GM23338 (cell line): Measurements from ENCODE around the gene EIF4E. TPM values are rescaled to one million over a fixed set of nuclear protein-coding genes. Genes with fewer than 3 reads are reported as not detected.

ENCODE experiments used
- ATAC-seq: fragments of 200-7000 bp; cut with Tn5 transposase; 3 replicates; pipeline ENCODE4 v1.9.1; 2020
- DNase-seq: peaks from one replicate; pipeline ENCODE4 v3.0.0-alpha.2; 2015; ENCODE audit warnings: low spot score
- H2AFZ ChIP-seq: fragments of 200-600 bp; sonication (generic); 2 replicates; pipeline ENCODE4 v1.8.0; 2016; ENCODE audit warnings: antibody characterized with exemption, mild to moderate bottlenecking, moderate library complexity
- H3F3A ChIP-seq: fragments of 200-600 bp; sonication (generic); replicated peaks from 2 replicates; pipeline ENCODE4 v1.8.0; 2017; ENCODE audit warnings: antibody characterized with exemption, mixed run types, low read depth
- H3K27ac ChIP-seq: fragments of 200-600 bp; sonication (generic); 2 replicates; pipeline ENCODE4 v1.6.1; 2016; ENCODE audit warnings: low read depth
- H3K27me3 ChIP-seq: fragments of 200-600 bp; sonication (generic); 2 replicates; pipeline ENCODE4 v1.8.0; 2016; ENCODE audit warnings: mild to moderate bottlenecking, mixed run types, moderate library complexity; ENCODE audit not compliant: insufficient read depth
- H3K36me3 ChIP-seq: fragments of 200-600 bp; sonication (generic); 2 replicates; pipeline ENCODE4 v1.8.0; 2016; ENCODE audit warnings: mild to moderate bottlenecking; ENCODE audit not compliant: insufficient read depth
- H3K4me1 ChIP-seq: fragments of 200-600 bp; sonication (generic); 2 replicates; pipeline ENCODE4 v1.8.0; 2016; ENCODE audit warnings: mild to moderate bottlenecking, moderate library complexity; ENCODE audit not compliant: insufficient read depth
- H3K4me2 ChIP-seq: fragments of 200-600 bp; sonication (generic); 2 replicates; pipeline ENCODE4 v1.7.1; 2017; ENCODE audit warnings: mixed run types
- H3K4me3 ChIP-seq: fragments of 200-600 bp; sonication (generic); 2 replicates; pipeline ENCODE4 v1.6.1; 2016; ENCODE audit warnings: mixed run types
- H3K79me2 ChIP-seq: fragments of 200-600 bp; sonication (generic); replicated peaks from 2 replicates; pipeline ENCODE4 v1.8.0; 2017; ENCODE audit warnings: mild to moderate bottlenecking; ENCODE audit not compliant: insufficient read depth
- H3K9me2 ChIP-seq: fragments of 200-600 bp; sonication (generic); 2 replicates; pipeline ENCODE4 v1.8.0; 2017; ENCODE audit not compliant: insufficient read depth
- H4K20me1 ChIP-seq: fragments of 200-600 bp; sonication (generic); replicated peaks from 2 replicates; pipeline ENCODE4 v1.8.0; 2017; ENCODE audit warnings: mild to moderate bottlenecking; ENCODE audit not compliant: insufficient read depth
- H3K27ac Mint-ChIP-seq: 2 replicates; pipeline ENCODE4 v1.8.0; 2020; ENCODE audit warnings: inconsistent platforms, mild to moderate bottlenecking, moderate library complexity, mixed read lengths
- H3K27me3 Mint-ChIP-seq: 3 replicates; pipeline ENCODE4 v1.8.0; 2022; ENCODE audit warnings: low read depth, mild to moderate bottlenecking, moderate library complexity, mixed read lengths, inconsistent platforms; ENCODE audit not compliant: insufficient read depth, poor library complexity
- H3K36me3 Mint-ChIP-seq: 3 replicates; pipeline ENCODE4 v1.8.0; 2021; ENCODE audit warnings: low read depth, mild to moderate bottlenecking, inconsistent platforms, moderate library complexity, mixed read lengths
- H3K4me1 Mint-ChIP-seq: 3 replicates; pipeline ENCODE4 v1.8.0; 2020; ENCODE audit warnings: mild to moderate bottlenecking, inconsistent platforms, mixed read lengths
- H3K4me3 Mint-ChIP-seq: 3 replicates; pipeline ENCODE4 v1.8.0; 2021; ENCODE audit warnings: moderate library complexity, mild to moderate bottlenecking, inconsistent platforms, mixed read lengths
- H3K9me3 Mint-ChIP-seq: 3 replicates; pipeline ENCODE4 v1.8.0; 2020; ENCODE audit warnings: moderate library complexity, mild to moderate bottlenecking, inconsistent platforms, mixed read lengths
- CREB1 ChIP-seq: fragments of 250-450 bp; sonication (Bioruptor Pico); IDR thresholded peaks from 2 replicates; pipeline ENCODE4 v1.5.0; 2020; ENCODE audit warnings: low read depth, mild to moderate bottlenecking, moderate library complexity
- ETS1 ChIP-seq: IDR thresholded peaks from 2 replicates; pipeline ENCODE4 v1.6.1; 2016; ENCODE audit warnings: antibody characterized with exemption
- EZH2 ChIP-seq: fragments of 200-600 bp; sonication (generic); IDR thresholded peaks from one replicate; pipeline ENCODE4 v1.8.0; 2017; ENCODE audit warnings: antibody characterized with exemption, mild to moderate bottlenecking, low read depth; ENCODE audit not compliant: unreplicated experiment
- EZH2phosphoT487 ChIP-seq: fragments of 200-600 bp; sonication (generic); IDR thresholded peaks from one replicate; pipeline ENCODE4 v1.8.1; 2018; ENCODE audit warnings: antibody characterized with exemption; ENCODE audit not compliant: unreplicated experiment
- JUNB ChIP-seq: IDR thresholded peaks from one replicate; pipeline ENCODE4 v1.6.1; 2016; ENCODE audit warnings: antibody characterized with exemption; ENCODE audit not compliant: unreplicated experiment
- NANOG ChIP-seq: IDR thresholded peaks from 2 replicates; pipeline ENCODE4 v1.6.1; 2016; ENCODE audit warnings: antibody characterized with exemption, borderline replicate concordance
- POLR2AphosphoS5 ChIP-seq: IDR thresholded peaks from 2 replicates; pipeline ENCODE4 v1.6.1; 2016; ENCODE audit warnings: antibody characterized with exemption, low read depth
- STAT1 ChIP-seq: IDR thresholded peaks from one replicate; pipeline ENCODE4 v1.6.1; 2016; ENCODE audit warnings: antibody characterized with exemption; ENCODE audit not compliant: unreplicated experiment
- ZNF114 ChIP-seq: fragments of 250-450 bp; sonication (Bioruptor Pico); IDR thresholded peaks from 2 replicates; pipeline ENCODE4 v1.5.0; 2020; ENCODE audit warnings: mild to moderate bottlenecking, moderate library complexity
- ZNF331 ChIP-seq: fragments of 250-450 bp; sonication (Bioruptor Pico); IDR thresholded peaks from 2 replicates; pipeline ENCODE4 v1.5.0; 2020; ENCODE audit warnings: low read depth, mild to moderate bottlenecking, moderate library complexity
- polyA plus RNA-seq: library from polyadenylated mRNA; unstranded; fragments of >200 nt; fragmentation: Nextera tagmentation; extraction: Ambion mirVana; gene quantifications from 2 replicates; pipeline ENCODE4 v1.2.1, GENCODE V29; 2016
- total RNA-seq: library from RNA; depleted of rRNA; stranded (reverse); fragments of >200 nt; shearing (Covaris generic); gene quantifications from 2 replicates; pipeline ENCODE4 v1.2.3, GENCODE V29; 2014
- TF ChIP-seq, protein P1 (sequence below): fragments of 250-450 bp; sonication (Bioruptor Pico); IDR thresholded peaks from 2 replicates; pipeline ENCODE4 v1.5.0; 2020; ENCODE audit warnings: mild to moderate bottlenecking, moderate library complexity
- TF ChIP-seq, protein P2 (sequence below): IDR thresholded peaks from one replicate; pipeline ENCODE4 v1.6.1; 2018; ENCODE audit warnings: antibody characterized with exemption; ENCODE audit not compliant: unreplicated experiment
- TF ChIP-seq, protein P3 (sequence below), 2 experiments: fragments of 200-600 bp in 1 of 2; sonication (generic) in 1 of 2; conservative IDR thresholded peaks; 2 replicates each; pipeline versions ENCODE4 v1.5.1 to v1.6.1; 2016 to 2017; ENCODE audit warnings: antibody characterized with exemption in 2 of 2, low read depth in 2 of 2, mild to moderate bottlenecking in 2 of 2, moderate library complexity in 1 of 2

The EIF4E gene
- total and polyA plus RNA-seq, 2 experiments from 2014 or later: 113 to 351 TPM

DNA sequence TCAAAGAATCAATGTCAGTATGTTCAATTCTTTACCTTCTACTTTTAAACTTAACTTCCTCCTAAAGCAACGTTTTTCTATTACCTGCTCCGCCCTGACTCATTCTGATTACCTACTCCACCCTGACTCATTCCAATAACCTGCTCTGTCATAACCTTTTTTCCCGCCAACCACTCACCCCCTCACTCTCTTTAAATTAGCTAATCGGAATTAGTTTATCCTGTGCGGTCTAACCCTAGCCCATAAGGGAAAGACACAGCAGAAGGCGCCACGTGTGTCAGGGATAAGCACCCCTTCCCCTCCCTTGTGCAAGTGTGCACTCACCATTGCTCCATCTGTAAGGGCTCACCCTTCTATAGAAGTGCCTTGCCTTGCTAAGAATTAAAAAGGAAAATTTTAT lies 64.4 kb downstream of the EIF4E start:
- Histone ChIP-seq H3K4me3 (no peak overlapping the region), H3K79me2 (no peaks in the 10 kb centered on the region), H2AFZ (no peak overlapping the region), H3K36me3 (no peaks in the 10 kb centered on the region), H3K4me1 (no peaks in the 10 kb centered on the region), H3F3A (no peaks in the 10 kb centered on the region), H3K9me2 (no peaks in the 10 kb centered on the region), H3K27ac (no peak overlapping the region), H3K27me3 (no peaks in the 10 kb centered on the region), H4K20me1 (no peaks in the 10 kb centered on the region), H3K4me2 (no peak overlapping the region)
- ATAC-seq (no peak), DNase-seq (no peak)
- H3K27ac Mint-ChIP-seq: no peak overlapping the region
- H3K4me3 Mint-ChIP-seq: no peak overlapping the region
- no peaks in the 10 kb centered on the region for H3K4me1 Mint-ChIP-seq
- no peaks in the 10 kb centered on the region for H3K27me3 Mint-ChIP-seq
- H3K36me3 Mint-ChIP-seq: no peaks in the 10 kb centered on the region
- H3K9me3 Mint-ChIP-seq: no peaks in the 10 kb centered on the region; the same call in 2 of the 3 replicates
- no peak for TF ChIP-seq EZH2phosphoT487
- TF ChIP-seq NANOG: no peak
- no peak for TF ChIP-seq ETS1
- no peak for TF ChIP-seq ZNF331 (CRISPR knock-in tag)
- TF ChIP-seq CREB1 (CRISPR knock-in tag): no peak
- TF ChIP-seq POLR2AphosphoS5: no peak
- no peak for TF ChIP-seq EZH2
- TF ChIP-seq STAT1: no peak
- no peak for TF ChIP-seq ZNF114 (CRISPR knock-in tag)
- TF ChIP-seq, protein P1, sequence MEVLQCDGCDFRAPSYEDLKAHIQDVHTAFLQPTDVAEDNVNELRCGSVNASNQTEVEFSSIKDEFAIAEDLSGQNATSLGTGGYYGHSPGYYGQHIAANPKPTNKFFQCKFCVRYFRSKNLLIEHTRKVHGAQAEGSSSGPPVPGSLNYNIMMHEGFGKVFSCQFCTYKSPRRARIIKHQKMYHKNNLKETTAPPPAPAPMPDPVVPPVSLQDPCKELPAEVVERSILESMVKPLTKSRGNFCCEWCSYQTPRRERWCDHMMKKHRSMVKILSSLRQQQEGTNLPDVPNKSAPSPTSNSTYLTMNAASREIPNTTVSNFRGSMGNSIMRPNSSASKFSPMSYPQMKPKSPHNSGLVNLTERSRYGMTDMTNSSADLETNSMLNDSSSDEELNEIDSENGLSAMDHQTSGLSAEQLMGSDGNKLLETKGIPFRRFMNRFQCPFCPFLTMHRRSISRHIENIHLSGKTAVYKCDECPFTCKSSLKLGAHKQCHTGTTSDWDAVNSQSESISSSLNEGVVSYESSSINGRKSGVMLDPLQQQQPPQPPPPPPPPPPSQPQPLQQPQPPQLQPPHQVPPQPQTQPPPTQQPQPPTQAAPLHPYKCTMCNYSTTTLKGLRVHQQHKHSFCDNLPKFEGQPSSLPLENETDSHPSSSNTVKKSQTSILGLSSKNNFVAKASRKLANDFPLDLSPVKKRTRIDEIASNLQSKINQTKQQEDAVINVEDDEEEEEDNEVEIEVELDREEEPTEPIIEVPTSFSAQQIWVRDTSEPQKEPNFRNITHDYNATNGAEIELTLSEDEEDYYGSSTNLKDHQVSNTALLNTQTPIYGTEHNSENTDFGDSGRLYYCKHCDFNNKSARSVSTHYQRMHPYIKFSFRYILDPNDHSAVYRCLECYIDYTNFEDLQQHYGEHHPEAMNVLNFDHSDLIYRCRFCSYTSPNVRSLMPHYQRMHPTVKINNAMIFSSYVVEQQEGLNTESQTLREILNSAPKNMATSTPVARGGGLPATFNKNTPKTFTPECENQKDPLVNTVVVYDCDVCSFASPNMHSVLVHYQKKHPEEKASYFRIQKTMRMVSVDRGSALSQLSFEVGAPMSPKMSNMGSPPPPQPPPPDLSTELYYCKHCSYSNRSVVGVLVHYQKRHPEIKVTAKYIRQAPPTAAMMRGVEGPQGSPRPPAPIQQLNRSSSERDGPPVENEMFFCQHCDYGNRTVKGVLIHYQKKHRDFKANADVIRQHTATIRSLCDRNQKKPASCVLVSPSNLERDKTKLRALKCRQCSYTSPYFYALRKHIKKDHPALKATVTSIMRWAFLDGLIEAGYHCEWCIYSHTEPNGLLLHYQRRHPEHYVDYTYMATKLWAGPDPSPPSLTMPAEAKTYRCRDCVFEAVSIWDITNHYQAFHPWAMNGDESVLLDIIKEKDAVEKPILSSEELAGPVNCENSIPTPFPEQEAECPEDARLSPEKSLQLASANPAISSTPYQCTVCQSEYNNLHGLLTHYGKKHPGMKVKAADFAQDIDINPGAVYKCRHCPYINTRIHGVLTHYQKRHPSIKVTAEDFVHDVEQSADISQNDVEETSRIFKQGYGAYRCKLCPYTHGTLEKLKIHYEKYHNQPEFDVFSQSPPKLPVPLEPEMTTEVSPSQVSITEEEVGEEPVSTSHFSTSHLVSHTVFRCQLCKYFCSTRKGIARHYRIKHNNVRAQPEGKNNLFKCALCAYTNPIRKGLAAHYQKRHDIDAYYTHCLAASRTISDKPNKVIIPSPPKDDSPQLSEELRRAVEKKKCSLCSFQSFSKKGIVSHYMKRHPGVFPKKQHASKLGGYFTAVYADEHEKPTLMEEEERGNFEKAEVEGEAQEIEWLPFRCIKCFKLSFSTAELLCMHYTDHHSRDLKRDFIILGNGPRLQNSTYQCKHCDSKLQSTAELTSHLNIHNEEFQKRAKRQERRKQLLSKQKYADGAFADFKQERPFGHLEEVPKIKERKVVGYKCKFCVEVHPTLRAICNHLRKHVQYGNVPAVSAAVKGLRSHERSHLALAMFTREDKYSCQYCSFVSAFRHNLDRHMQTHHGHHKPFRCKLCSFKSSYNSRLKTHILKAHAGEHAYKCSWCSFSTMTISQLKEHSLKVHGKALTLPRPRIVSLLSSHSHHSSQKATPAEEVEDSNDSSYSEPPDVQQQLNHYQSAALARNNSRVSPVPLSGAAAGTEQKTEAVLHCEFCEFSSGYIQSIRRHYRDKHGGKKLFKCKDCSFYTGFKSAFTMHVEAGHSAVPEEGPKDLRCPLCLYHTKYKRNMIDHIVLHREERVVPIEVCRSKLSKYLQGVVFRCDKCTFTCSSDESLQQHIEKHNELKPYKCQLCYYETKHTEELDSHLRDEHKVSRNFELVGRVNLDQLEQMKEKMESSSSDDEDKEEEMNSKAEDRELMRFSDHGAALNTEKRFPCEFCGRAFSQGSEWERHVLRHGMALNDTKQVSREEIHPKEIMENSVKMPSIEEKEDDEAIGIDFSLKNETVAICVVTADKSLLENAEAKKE (CRISPR knock-in tag): no peak
- TF ChIP-seq, protein P2, sequence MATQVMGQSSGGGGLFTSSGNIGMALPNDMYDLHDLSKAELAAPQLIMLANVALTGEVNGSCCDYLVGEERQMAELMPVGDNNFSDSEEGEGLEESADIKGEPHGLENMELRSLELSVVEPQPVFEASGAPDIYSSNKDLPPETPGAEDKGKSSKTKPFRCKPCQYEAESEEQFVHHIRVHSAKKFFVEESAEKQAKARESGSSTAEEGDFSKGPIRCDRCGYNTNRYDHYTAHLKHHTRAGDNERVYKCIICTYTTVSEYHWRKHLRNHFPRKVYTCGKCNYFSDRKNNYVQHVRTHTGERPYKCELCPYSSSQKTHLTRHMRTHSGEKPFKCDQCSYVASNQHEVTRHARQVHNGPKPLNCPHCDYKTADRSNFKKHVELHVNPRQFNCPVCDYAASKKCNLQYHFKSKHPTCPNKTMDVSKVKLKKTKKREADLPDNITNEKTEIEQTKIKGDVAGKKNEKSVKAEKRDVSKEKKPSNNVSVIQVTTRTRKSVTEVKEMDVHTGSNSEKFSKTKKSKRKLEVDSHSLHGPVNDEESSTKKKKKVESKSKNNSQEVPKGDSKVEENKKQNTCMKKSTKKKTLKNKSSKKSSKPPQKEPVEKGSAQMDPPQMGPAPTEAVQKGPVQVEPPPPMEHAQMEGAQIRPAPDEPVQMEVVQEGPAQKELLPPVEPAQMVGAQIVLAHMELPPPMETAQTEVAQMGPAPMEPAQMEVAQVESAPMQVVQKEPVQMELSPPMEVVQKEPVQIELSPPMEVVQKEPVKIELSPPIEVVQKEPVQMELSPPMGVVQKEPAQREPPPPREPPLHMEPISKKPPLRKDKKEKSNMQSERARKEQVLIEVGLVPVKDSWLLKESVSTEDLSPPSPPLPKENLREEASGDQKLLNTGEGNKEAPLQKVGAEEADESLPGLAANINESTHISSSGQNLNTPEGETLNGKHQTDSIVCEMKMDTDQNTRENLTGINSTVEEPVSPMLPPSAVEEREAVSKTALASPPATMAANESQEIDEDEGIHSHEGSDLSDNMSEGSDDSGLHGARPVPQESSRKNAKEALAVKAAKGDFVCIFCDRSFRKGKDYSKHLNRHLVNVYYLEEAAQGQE: no peak
- TF ChIP-seq, protein P3, sequence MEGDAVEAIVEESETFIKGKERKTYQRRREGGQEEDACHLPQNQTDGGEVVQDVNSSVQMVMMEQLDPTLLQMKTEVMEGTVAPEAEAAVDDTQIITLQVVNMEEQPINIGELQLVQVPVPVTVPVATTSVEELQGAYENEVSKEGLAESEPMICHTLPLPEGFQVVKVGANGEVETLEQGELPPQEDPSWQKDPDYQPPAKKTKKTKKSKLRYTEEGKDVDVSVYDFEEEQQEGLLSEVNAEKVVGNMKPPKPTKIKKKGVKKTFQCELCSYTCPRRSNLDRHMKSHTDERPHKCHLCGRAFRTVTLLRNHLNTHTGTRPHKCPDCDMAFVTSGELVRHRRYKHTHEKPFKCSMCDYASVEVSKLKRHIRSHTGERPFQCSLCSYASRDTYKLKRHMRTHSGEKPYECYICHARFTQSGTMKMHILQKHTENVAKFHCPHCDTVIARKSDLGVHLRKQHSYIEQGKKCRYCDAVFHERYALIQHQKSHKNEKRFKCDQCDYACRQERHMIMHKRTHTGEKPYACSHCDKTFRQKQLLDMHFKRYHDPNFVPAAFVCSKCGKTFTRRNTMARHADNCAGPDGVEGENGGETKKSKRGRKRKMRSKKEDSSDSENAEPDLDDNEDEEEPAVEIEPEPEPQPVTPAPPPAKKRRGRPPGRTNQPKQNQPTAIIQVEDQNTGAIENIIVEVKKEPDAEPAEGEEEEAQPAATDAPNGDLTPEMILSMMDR (conservative IDR thresholded peaks at IDR 0.05; ENCODE audit: low read depth in 2 of 2): no peak
- TF ChIP-seq JUNB: no peak
